ENCODE results near the gene NSF.
"Not testable (repeated sequence)": the region's sequence is repeated elsewhere in the genome, so short reads cannot be mapped to it uniquely, and the experiment has no call there.

Gene NSF

DNA sequence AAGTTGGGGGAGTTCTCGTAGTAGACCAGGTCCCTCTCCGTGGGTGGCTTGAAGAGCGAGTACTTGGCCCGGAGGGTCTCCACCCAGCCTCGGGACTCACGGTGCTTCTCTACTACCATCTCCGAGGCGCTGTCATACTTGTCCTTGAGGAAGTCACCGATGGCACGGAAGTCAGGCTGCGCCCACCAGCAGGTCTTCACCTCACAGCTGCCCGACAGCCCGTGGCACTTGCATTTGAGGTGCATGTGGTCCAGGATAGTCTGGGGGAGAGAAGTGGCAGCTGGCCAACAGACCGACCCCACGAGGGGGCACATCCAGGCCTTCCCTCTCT lies 178.0 kb downstream of the NSF start:
- no peak overlapping the region for H3K4me3 ChIP-seq (ENCODE audit: low read length)
- peaks cover 24% of the 10 kb centered on the region for H3K27me3 ChIP-seq (ENCODE audit: control insufficient read depth, insufficient read depth, low read length)
- no peak overlapping the region for H3K9ac ChIP-seq (ENCODE audit: low read length)
- no peaks in the 10 kb centered on the region for H3K36me3 ChIP-seq (ENCODE audit: control insufficient read depth, insufficient read depth, low read length)
- H3K4me1 ChIP-seq (ENCODE audit: control insufficient read depth, insufficient read depth, low read length): no peaks in the 10 kb centered on the region
- H3K9me3 ChIP-seq (ENCODE audit: control insufficient read depth, low read length): no peaks in the 10 kb centered on the region

DNA sequence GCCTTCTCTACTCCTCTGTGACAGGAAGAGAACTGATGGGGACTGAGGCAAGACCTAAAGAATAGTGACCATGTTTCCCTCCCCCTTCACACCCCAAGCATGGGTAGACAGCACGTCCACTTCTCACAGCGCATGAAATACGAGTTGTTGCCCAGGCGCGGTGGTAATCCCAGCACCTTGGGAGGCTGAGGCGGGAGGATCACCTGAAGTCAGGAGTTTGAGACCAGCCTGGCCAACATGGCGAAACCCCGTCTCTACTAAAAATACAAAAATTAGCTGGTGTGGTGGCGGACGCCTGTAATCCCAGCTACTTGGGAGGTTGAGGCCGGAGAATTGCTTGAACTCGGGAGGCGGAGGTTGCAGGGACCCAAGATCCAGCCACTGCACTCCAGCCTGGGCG lies 178.4 kb downstream of the NSF start:
- not testable (repeated sequence) for H3K9ac ChIP-seq (ENCODE audit: low read length); H3K36me3 ChIP-seq (ENCODE audit: control insufficient read depth, insufficient read depth, low read length); H3K4me1 ChIP-seq (ENCODE audit: control insufficient read depth, insufficient read depth, low read length); H3K4me3 ChIP-seq (ENCODE audit: low read length); H3K9me3 ChIP-seq (ENCODE audit: control insufficient read depth, low read length)
- H3K27me3 ChIP-seq (ENCODE audit: control insufficient read depth, insufficient read depth, low read length): peaks cover 27% of the 10 kb centered on the region

DNA sequence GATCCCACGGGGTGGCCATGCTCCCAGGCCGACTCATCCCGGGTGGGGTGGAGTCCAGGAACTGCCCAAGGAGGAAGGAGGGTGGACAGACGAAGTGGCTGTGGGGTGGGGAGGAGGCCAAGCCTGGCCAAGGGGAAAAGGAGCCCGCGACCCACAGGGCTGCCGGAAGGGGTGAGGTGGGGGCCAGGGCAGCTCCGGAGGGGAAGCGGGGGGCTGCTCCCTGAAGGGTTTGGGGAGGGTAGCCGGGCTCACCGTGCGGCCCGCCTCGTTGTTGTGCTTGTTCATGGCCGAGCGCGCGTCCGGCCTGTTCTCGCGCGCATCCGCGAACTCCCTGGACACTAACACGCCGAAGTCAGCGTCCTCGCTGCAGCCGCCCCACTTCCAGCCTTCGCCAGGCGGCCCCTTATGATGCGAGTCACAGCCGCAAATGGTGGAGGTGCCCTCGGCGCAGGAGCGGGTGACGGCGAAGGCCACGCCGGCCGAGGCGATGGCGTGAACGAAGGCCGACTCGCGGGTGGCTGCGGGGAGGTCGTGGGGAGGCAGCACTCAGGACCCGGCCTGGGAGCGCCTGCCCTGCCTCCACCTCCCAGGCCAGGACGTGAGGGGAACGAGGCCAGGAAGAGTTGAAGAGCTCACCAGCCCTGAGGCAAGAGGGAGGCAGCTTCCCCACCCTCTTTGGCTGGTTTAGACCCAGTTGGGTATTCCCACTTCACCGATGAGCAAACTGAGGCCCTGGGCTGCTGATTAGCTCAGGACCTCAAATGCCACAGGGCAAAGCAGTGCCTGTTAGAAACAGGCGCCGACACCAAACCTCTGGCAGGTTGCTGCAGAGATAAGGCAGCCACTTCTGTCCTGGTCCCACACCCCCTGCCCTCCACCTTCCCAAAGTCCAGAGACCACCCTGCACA lies 179.3 kb downstream of the NSF start:
- H3K27me3 ChIP-seq (ENCODE audit: control insufficient read depth, insufficient read depth, low read length): peaks cover 32% of the 10 kb centered on the region
- no peaks in the 10 kb centered on the region for H3K9me3 ChIP-seq (ENCODE audit: control insufficient read depth, low read length)
- no peaks in the 10 kb centered on the region for H3K36me3 ChIP-seq (ENCODE audit: control insufficient read depth, insufficient read depth, low read length)
- H3K9ac ChIP-seq (ENCODE audit: low read length): no peak overlapping the region
- H3K4me1 ChIP-seq (ENCODE audit: control insufficient read depth, insufficient read depth, low read length): no peaks in the 10 kb centered on the region
- no peak overlapping the region for H3K4me3 ChIP-seq (ENCODE audit: low read length)

DNA sequence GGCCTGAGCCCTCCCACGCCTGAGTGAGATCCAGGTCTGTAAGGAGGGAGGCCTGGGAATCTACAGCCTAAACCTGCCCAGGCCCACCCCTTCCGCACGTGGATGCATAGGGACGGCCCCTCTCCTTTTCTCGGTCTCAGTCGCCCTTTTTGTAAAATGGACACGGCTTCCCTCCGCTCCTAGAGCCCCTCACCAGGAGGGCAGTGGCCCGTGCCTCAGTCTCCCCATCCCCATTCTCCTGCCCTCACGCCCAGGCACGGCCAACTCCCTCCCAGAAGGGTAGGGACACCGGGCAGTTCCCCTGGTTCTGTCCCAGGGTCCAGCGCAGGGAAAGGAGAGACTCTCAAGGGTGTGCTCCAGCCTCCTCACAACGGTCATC lies 180.0 kb downstream of the NSF start:
- Histone ChIP-seq H3K36me3 (ENCODE audit: control insufficient read depth, insufficient read depth, low read length) (no peaks in the 10 kb centered on the region), H3K9ac (ENCODE audit: low read length) (no peak overlapping the region), H3K4me1 (ENCODE audit: control insufficient read depth, insufficient read depth, low read length) (no peaks in the 10 kb centered on the region), H3K27me3 (ENCODE audit: control insufficient read depth, insufficient read depth, low read length) (peaks cover 32% of the 10 kb centered on the region), H3K4me3 (ENCODE audit: low read length) (no peak overlapping the region), H3K9me3 (ENCODE audit: control insufficient read depth, low read length) (no peaks in the 10 kb centered on the region)

DNA sequence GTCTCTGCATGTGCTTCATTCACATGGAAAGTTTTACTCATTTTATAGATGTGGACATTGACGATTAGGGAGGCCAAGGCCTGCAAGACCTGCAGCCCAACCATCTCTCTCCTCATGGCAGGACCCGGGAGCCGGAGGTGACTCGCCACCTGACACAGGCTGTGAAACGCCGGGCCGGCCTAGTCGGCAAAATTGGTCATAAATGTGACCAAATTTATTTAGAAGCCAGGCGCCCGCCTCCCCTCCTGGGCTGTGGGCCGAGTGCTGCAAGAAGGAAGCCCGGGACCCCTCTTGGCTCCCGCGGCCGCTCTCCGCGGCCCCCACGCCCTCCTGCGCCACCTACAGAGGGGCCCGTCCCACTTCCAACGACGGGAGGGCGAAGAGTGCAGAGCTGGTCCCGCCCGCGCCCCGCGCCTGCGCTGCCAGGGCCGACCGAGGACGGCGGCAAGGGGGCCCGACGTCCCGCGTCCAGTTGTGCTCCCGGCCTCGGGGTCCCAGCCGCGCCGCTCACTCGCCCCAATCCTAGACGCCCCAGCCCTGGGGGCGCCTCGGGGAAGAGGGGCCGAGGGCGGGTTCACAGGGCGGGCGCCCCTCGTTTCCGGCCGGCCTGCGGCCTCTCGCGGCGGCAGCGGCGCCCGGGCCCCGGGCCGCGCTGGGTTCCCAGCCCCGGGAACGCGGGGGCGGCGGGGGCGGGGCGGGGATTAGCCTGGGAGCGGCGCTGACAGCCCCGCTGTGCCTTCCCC lies 180.5 kb downstream of the NSF start:
- Histone ChIP-seq H3K36me3 (ENCODE audit: control insufficient read depth, insufficient read depth, low read length) (no peaks in the 10 kb centered on the region), H3K4me3 (ENCODE audit: low read length) (no peak overlapping the region), H3K9me3 (ENCODE audit: control insufficient read depth, low read length) (no peaks in the 10 kb centered on the region), H3K9ac (ENCODE audit: low read length) (peak overlapping the region; percentile 28), H3K27me3 (ENCODE audit: control insufficient read depth, insufficient read depth, low read length) (peaks cover 32% of the 10 kb centered on the region), H3K4me1 (ENCODE audit: control insufficient read depth, insufficient read depth, low read length) (no peaks in the 10 kb centered on the region)

DNA sequence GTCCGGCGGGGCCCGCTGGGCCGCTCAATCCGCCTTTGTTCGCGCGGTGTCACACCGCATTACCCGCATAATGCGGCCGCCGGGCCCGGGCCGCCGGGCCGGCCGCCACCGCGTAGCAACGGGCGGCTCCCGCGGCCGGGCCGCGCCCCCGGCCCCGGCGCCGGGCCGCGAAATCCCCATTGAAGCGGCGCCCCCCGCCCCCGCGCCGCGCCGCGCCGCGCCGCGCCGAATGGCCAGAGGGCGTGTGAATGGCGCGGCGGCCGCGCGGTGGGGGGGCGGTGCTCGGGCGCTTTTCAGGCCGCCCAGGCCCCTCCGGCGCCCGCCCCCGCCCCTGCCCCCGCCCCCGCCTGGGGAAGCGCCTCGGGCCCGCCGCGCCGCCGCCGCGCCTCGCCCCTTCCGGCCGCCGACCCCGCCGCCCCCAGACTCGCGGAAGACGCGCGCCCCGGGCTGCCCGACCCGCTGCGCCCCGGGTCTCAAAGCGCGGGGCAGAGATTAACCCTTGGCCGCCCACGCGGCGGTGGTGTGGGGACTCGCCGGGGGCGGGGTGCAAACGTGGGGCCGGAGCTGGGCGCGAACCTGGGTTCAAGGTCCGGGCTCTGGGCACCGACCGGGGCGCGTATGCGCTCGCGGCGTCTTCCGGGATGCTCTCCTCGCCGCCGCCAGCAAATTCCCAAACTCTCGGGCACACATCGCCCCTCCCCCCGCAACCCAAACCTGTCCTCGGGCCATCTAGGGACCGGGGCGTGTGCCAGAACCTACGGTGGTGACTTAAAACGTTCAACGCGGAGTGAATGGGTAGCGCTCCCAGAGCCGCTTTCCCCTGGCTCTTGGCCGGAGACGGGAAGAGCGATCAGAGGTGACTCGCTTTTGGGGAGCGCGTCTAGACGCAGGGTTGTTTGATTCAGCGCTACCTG lies 181.3 kb downstream of the NSF start:
- H3K9ac ChIP-seq (ENCODE audit: low read length): no peak overlapping the region
- no peaks in the 10 kb centered on the region for H3K4me1 ChIP-seq (ENCODE audit: control insufficient read depth, insufficient read depth, low read length)
- no peaks in the 10 kb centered on the region for H3K9me3 ChIP-seq (ENCODE audit: control insufficient read depth, low read length)
- peaks cover 36% of the 10 kb centered on the region for H3K27me3 ChIP-seq (ENCODE audit: control insufficient read depth, insufficient read depth, low read length)
- H3K4me3 ChIP-seq (ENCODE audit: low read length): no peak overlapping the region
- no peaks in the 10 kb centered on the region for H3K36me3 ChIP-seq (ENCODE audit: control insufficient read depth, insufficient read depth, low read length)

DNA sequence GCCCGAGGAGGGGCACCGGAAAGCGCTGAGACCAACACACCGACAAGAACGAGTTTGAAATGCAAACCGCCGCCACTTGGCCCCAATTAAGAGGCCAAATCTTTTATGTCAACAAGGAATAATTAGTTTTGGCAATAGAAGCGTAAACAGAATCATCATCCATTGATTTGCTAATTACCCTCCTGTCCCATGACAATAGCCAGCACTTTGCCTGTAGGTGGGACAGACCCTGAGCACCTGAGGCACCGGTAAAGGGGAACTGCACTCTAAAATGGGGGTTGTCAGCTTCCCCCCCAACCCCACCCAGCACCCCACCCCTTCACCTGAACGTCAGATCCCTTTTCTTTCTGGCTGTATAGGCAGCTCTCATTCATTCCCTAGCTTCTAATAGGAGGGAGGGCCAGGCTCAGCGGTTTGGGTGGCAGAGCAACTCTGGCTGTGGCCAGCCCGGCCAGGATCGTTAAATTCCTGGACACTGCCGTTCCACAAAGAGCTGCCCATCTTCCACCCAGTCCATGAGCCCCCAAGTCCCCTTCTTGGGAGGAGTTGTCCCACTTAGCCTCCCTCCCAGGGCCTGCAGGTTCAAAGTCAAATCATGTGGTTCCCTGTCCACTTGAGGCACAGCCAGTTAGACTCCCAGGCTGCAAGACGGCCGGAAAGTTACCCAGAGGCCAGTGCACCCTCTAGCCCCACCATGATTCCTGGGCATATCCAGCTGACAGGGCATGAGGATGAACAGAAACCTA lies 182.2 kb downstream of the NSF start:
- H3K27me3 ChIP-seq (ENCODE audit: control insufficient read depth, insufficient read depth, low read length): peaks cover 36% of the 10 kb centered on the region
- H3K4me3 ChIP-seq (ENCODE audit: low read length): no peak overlapping the region
- no peaks in the 10 kb centered on the region for H3K9me3 ChIP-seq (ENCODE audit: control insufficient read depth, low read length)
- no peak overlapping the region for H3K9ac ChIP-seq (ENCODE audit: low read length)
- no peaks in the 10 kb centered on the region for H3K4me1 ChIP-seq (ENCODE audit: control insufficient read depth, insufficient read depth, low read length)
- no peaks in the 10 kb centered on the region for H3K36me3 ChIP-seq (ENCODE audit: control insufficient read depth, insufficient read depth, low read length)

DNA sequence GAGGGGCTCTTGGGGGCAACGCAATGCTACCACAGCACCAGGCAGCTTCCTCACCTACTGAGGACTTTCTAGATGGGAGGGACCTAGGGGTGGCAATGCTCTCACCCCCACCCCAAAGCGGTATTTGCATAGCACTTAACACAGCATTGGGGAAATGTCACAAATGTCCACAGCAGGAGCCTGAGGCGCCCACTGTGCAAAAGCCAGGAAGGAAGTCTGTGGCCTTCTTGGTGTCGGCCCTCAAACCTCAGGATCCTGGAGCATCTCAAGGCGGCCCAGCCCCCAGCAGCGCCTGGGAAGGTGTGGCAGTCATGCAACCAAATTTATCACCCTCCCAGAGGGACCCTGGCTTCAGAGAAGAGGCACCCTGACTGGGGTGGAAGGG lies 182.7 kb downstream of the NSF start:
- Histone ChIP-seq H3K9ac (ENCODE audit: low read length) (no peak overlapping the region), H3K27me3 (ENCODE audit: control insufficient read depth, insufficient read depth, low read length) (peaks cover 36% of the 10 kb centered on the region), H3K4me1 (ENCODE audit: control insufficient read depth, insufficient read depth, low read length) (no peaks in the 10 kb centered on the region), H3K9me3 (ENCODE audit: control insufficient read depth, low read length) (no peaks in the 10 kb centered on the region), H3K36me3 (ENCODE audit: control insufficient read depth, insufficient read depth, low read length) (no peaks in the 10 kb centered on the region), H3K4me3 (ENCODE audit: low read length) (no peak overlapping the region)

DNA sequence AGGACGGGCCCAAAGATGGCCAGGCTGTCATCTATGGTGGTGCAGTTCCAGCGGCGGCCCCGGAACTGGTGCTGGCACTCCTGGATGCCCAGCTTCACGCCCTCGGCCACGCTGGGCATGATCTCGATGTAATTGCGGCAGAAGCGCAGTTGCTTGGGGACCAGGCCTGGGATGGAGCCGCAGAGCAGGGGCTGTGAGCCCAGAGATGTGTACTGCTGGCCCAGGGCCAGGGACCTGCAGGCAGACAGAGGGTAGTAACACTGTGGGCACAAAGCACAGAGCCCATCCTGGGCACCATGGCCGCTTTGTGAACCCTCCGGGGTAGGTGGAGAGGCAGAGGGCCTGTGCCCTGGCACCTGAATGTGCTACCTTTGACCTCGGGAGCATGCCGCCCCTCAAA lies 183.2 kb downstream of the NSF start:
- peaks cover 36% of the 10 kb centered on the region for H3K27me3 ChIP-seq (ENCODE audit: control insufficient read depth, insufficient read depth, low read length)
- H3K9ac ChIP-seq (ENCODE audit: low read length): no peak overlapping the region

DNA sequence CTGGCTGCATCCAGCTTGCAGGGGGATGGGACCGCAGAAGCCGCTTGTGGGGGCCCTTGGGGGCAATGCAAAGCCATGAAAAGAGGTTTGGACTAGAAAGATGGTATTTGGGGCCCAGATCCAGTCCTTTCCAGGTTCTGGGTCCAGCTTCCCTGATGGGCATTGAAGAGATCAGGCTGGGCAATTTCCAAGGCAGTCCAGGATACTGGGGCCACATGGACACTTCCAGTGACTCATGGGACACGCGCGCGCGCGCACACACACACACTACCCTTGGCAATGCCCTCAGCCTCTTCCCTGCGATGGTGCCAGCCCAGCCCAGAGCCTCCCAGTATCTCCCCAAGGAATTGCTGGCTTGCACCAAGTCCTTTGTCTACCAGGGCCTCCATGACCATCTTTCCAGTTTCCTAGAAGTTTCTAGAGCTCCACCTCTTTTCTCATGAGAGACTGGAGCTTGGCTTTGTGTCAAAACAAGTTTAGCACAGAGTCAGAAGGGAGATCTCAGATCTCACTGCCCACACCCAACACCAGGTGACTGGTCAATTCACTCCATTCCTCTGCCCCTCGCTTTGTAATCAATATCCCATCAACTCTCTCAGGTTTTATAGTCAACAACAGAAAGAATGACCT lies 183.8 kb downstream of the NSF start:
- Histone ChIP-seq H3K9me3 (ENCODE audit: control insufficient read depth, low read length) (no peaks in the 10 kb centered on the region), H3K4me1 (ENCODE audit: control insufficient read depth, insufficient read depth, low read length) (no peaks in the 10 kb centered on the region), H3K36me3 (ENCODE audit: control insufficient read depth, insufficient read depth, low read length) (no peaks in the 10 kb centered on the region), H3K9ac (ENCODE audit: low read length) (no peak overlapping the region), H3K4me3 (ENCODE audit: low read length) (no peak overlapping the region), H3K27me3 (ENCODE audit: control insufficient read depth, insufficient read depth, low read length) (peaks cover 36% of the 10 kb centered on the region)

More for the DNA sequence above, 183.2 kb downstream of the NSF start:
- H3K4me3 ChIP-seq (ENCODE audit: low read length): no peak overlapping the region
- no peaks in the 10 kb centered on the region for H3K9me3 ChIP-seq (ENCODE audit: control insufficient read depth, low read length)
- H3K36me3 ChIP-seq (ENCODE audit: control insufficient read depth, insufficient read depth, low read length): no peaks in the 10 kb centered on the region
- H3K4me1 ChIP-seq (ENCODE audit: control insufficient read depth, insufficient read depth, low read length): no peaks in the 10 kb centered on the region

DNA sequence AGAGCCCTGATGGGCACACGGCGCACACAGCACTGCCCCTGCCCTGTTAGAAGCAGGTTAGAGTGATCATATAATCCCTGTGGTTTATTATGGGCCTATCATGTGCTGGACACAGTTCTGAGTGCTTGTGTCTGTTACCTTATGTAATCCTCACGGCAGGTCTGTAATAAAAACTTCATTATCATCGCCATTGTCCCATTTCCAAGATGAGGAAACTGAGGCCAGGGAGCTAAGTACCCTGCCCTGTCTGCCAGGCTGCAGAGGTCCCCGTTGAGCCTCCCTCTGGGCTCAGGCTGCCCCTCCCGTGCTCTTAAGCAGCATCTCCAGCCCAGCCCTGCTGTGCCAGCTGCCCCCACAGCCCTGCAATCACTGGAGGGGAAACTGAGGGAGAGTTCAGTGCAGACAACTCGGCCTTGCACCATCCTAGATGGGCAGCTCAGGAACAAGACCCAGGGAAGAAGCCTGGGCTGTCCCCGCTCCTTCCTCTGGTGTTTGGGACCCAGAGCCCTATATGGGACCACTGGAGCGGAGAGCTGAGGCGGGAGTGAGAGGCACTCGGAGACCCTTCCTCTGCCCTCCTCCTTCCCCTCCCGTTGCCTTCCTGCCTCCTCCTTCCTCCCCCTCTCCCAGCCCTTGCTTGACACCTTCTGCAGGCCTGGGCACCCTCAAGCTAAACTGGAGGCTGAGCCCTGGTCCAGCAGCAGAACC lies 186.0 kb downstream of the NSF start:
- Histone ChIP-seq H3K36me3 (ENCODE audit: control insufficient read depth, insufficient read depth, low read length) (no peaks in the 10 kb centered on the region), H3K4me3 (ENCODE audit: low read length) (no peak overlapping the region), H3K27me3 (ENCODE audit: control insufficient read depth, insufficient read depth, low read length) (peaks cover 24% of the 10 kb centered on the region), H3K9me3 (ENCODE audit: control insufficient read depth, low read length) (no peaks in the 10 kb centered on the region), H3K9ac (ENCODE audit: low read length) (no peak overlapping the region), H3K4me1 (ENCODE audit: control insufficient read depth, insufficient read depth, low read length) (no peaks in the 10 kb centered on the region)
